DND-41 (cell line): ENCODE measurements around the gene WIPF3.

Experiments used
- ATAC-seq: fragments of 200-7000 bp; cut with Tn5 transposase; 3 replicates; pipeline ENCODE4 v1.9.1; 2021; ENCODE audit warnings: low read depth; ENCODE audit not compliant: insufficient read depth
- DNase-seq: peaks from one replicate; pipeline ENCODE4 v3.0.0-alpha.2; 2020
- H2AFZ ChIP-seq: 2 replicates; pipeline ENCODE4 v1.6.0; 2012; ENCODE audit warnings: low read depth, low read length
- H3K27ac ChIP-seq: 2 replicates; pipeline ENCODE4 v1.5.1; 2012; ENCODE audit warnings: low read length, inconsistent platforms
- H3K27me3 ChIP-seq: fragments of 200-600 bp; sonication (generic); 2 replicates; pipeline ENCODE4 v1.6.0; 2012; ENCODE audit warnings: low read length, mild to moderate bottlenecking, inconsistent platforms; ENCODE audit not compliant: insufficient read depth, poor library complexity
- H3K36me3 ChIP-seq: 2 replicates; pipeline ENCODE4 v1.5.1; 2012; ENCODE audit warnings: low read length, inconsistent platforms; ENCODE audit not compliant: insufficient read depth
- H3K4me1 ChIP-seq: 2 replicates; pipeline ENCODE4 v1.5.1; 2012; ENCODE audit warnings: mild to moderate bottlenecking, low read length; ENCODE audit not compliant: insufficient read depth
- H3K4me2 ChIP-seq: 2 replicates; pipeline ENCODE4 v1.6.0; 2012; ENCODE audit warnings: mild to moderate bottlenecking, moderate library complexity, low read length, inconsistent platforms; ENCODE audit not compliant: insufficient read depth
- H3K4me3 ChIP-seq, 2 experiments: fragments of 200-600 bp in 1 of 2; shearing (Covaris generic) in 1 of 2; 2 replicates each; pipeline ENCODE4 v1.5.1; 2012 to 2016; ENCODE audit warnings: inconsistent platforms in 2 of 2, low read length in 2 of 2, mild to moderate bottlenecking in 2 of 2, low read depth in 1 of 2, moderate library complexity in 1 of 2
- H3K79me2 ChIP-seq: 2 replicates; pipeline ENCODE4 v1.6.0; 2012; ENCODE audit warnings: low read length, inconsistent platforms; ENCODE audit not compliant: insufficient read depth
- H3K9ac ChIP-seq: 2 replicates; pipeline ENCODE4 v1.6.0; 2012; ENCODE audit warnings: low read depth, mild to moderate bottlenecking, inconsistent platforms, low read length, moderate library complexity
- H3K9me3 ChIP-seq: 2 replicates; pipeline ENCODE4 v1.5.1; 2012; ENCODE audit warnings: low read length, moderate library complexity, mild to moderate bottlenecking, inconsistent platforms; ENCODE audit not compliant: insufficient read depth, severe bottlenecking
- H4K20me1 ChIP-seq: 2 replicates; pipeline ENCODE4 v1.6.0; 2012; ENCODE audit warnings: low read length; ENCODE audit not compliant: insufficient read depth
- EZH2 ChIP-seq: IDR thresholded peaks from 3 replicates; pipeline ENCODE4 v1.6.1; 2012; ENCODE audit warnings: borderline replicate concordance, low read depth, mild to moderate bottlenecking, moderate library complexity, low read length, inconsistent platforms; ENCODE audit not compliant: severe bottlenecking
- TF ChIP-seq, protein P1 (sequence below): IDR thresholded peaks from 2 replicates; pipeline ENCODE4 v1.5.1; 2012; ENCODE audit warnings: borderline replicate concordance, low read length, moderate library complexity, mild to moderate bottlenecking; ENCODE audit not compliant: poor library complexity, severe bottlenecking; ENCODE audit errors: extremely low read depth

The WIPF3 gene

DNA sequence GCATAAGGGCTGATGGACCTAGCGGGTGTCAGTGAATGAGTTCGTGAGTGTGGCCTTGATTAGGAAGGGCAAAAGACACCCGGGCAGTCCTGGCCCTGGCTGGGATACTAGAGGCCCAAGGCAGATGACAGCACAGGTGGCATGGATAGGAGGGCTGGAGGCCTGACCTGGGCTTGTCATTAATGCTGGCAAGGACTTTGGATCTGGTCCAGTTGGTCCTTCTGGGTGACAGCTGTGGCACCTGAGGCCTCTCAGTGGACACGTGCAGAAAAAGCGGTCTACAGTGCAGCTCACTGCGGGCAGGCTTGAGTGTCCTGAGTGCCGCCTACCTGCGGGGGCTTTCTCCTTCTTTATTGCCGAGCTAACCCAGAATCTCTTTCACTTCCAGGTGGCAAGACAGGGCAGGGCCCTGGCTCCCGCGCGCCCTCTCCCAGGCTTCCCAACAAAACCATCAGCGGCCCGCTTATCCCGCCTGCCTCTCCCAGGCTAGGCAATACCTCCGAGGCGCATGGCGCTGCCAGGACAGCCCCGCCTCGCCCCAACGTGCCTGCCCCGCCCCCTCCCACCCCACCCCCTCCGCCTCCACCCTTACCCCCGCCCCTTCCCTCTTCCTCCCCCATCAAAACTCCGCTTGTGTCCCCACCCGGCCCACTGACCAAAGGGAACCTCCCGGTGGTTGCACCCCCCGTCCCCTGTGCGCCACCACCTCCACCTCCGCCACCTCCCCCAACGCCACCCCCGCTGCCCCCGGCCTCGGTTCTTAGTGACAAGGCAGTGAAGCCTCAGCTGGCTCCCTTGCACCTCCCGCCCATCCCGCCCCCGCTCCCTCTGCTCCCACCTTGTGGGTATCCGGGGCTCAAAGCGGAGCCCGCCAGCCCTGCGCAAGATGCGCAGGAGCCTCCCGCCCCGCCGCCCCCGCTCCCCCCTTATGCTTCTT lies 77.4 kb downstream of the WIPF3 start:
- Histone ChIP-seq H3K27me3 (peaks cover 6% of the 10 kb centered on the region), H3K4me2 (no peak overlapping the region), H3K27ac (no peak overlapping the region), H3K36me3 (no peaks in the 10 kb centered on the region), H3K9me3 (no peaks in the 10 kb centered on the region), H3K4me3 (no peak overlapping the region), H3K4me1 (no peaks in the 10 kb centered on the region), H4K20me1 (no peaks in the 10 kb centered on the region), H3K9ac (no peak overlapping the region), H3K79me2 (no peaks in the 10 kb centered on the region), H2AFZ (no peak overlapping the region)
- ATAC-seq (no peak), DNase-seq (no peak)
- TF ChIP-seq, protein P1, sequence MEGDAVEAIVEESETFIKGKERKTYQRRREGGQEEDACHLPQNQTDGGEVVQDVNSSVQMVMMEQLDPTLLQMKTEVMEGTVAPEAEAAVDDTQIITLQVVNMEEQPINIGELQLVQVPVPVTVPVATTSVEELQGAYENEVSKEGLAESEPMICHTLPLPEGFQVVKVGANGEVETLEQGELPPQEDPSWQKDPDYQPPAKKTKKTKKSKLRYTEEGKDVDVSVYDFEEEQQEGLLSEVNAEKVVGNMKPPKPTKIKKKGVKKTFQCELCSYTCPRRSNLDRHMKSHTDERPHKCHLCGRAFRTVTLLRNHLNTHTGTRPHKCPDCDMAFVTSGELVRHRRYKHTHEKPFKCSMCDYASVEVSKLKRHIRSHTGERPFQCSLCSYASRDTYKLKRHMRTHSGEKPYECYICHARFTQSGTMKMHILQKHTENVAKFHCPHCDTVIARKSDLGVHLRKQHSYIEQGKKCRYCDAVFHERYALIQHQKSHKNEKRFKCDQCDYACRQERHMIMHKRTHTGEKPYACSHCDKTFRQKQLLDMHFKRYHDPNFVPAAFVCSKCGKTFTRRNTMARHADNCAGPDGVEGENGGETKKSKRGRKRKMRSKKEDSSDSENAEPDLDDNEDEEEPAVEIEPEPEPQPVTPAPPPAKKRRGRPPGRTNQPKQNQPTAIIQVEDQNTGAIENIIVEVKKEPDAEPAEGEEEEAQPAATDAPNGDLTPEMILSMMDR, result no peak
- TF ChIP-seq EZH2, result no peak

DNA sequence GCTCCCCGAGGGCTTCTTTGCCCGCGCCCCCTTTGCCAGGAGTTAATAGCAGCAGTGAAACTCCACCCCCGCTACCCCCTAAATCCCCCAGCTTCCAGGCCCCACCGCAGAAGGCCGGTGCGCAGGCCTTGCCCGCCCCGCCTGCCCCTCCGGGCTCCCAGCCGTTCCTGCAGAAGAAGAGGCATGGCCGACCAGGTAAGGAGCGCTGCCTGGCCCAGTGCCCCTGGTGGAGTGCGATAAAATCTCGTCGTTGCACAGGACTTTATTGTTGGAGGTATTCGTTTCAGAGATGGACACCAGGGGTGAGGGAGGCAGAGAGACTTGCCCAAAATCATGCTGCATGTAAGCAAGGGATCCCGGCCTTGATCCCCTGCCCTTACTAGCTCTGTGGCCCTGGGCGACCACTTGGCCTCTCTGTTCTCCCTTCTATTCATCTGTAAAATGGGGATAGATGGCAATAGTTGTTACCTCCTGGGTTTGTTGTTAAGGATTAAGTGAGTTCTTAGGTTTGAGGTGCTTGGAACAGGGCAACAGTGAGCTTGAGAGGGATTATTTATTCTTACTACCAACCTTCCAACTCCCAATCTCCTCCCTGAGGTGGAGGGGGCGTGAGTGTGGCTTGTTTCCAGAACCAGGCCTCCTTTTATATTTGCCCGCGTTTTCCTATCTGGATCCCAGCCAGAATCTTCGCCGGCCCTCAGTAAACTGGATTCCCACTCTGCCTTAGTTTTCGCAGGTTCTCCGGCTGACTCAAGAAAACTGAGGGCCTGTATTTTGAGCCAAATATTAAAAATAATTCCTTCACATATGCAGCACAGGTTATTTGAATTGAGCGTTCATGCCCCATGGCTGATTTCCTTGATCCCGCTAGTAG lies 78.3 kb downstream of the WIPF3 start:
- Histone ChIP-seq H3K36me3 (no peaks in the 10 kb centered on the region), H2AFZ (no peak overlapping the region), H3K4me3 (no peak overlapping the region), H3K27me3 (peaks cover 3% of the 10 kb centered on the region), H3K9me3 (no peaks in the 10 kb centered on the region), H3K4me2 (no peak overlapping the region), H3K9ac (no peak overlapping the region), H4K20me1 (no peaks in the 10 kb centered on the region), H3K27ac (no peak overlapping the region), H3K79me2 (no peaks in the 10 kb centered on the region), H3K4me1 (no peaks in the 10 kb centered on the region)
- no peak for ATAC-seq
- no peak for TF ChIP-seq EZH2
- TF ChIP-seq, protein P1, result no peak
- no peak for DNase-seq

DNA sequence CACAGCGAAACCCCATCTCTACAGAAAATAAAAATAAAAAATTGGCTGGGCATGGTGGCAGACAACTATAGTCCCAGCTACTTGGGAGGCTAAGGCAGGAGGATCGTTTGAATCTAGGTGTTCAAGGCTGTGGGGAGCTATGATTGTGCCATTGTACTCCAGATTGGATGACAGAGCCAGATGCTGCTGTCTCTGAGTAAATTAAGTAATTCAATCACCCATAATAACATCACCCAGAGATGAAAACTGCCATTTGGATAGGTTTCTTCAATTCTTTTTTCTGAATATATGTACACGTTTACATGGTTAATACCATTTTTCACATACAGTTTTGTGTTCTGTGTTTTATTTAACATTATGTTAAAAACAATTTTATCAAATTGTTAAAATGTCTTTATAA lies 79.3 kb downstream of the WIPF3 start:
- Histone ChIP-seq H3K27me3 (peaks cover 3% of the 10 kb centered on the region), H4K20me1 (no peaks in the 10 kb centered on the region), H3K4me1 (no peaks in the 10 kb centered on the region), H3K9me3 (no peaks in the 10 kb centered on the region), H3K9ac (no peak overlapping the region), H3K4me3 (no peak overlapping the region), H3K4me2 (no peak overlapping the region), H2AFZ (no peak overlapping the region), H3K27ac (no peak overlapping the region), H3K79me2 (no peaks in the 10 kb centered on the region), H3K36me3 (no peaks in the 10 kb centered on the region)
- DNase-seq (no peak), ATAC-seq (no peak)
- no peak for TF ChIP-seq EZH2
- TF ChIP-seq, protein P1, result no peak
